Urinary bladder (tissue), 4 donors: ENCODE results near the gene ENTHD1. TPM values are rescaled to one million over a fixed set of nuclear protein-coding genes. Genes with fewer than 3 reads are reported as not detected.
"Not testable (repeated sequence)": the region's sequence is repeated elsewhere in the genome, so short reads cannot be mapped to it uniquely, and the experiment has no call there.

ENCODE experiments used
- DNase-seq: peaks from one replicate; pipeline ENCODE4 v3.0.0-alpha.2; 2015; ENCODE audit errors: extremely low spot score
- H3K27ac ChIP-seq: one replicate; pipeline ENCODE4 v1.5.1; 2013; ENCODE audit warnings: low read depth, mild to moderate bottlenecking, moderate library complexity
- H3K36me3 ChIP-seq: one replicate; pipeline ENCODE4 v1.6.1; 2013; ENCODE audit warnings: mild to moderate bottlenecking, moderate library complexity; ENCODE audit not compliant: insufficient read depth
- H3K4me1 ChIP-seq: one replicate; pipeline ENCODE4 v1.6.1; 2013; ENCODE audit warnings: mild to moderate bottlenecking, moderate library complexity; ENCODE audit not compliant: insufficient read depth
- H3K4me3 ChIP-seq: one replicate; pipeline ENCODE4 v1.5.1; 2013; ENCODE audit warnings: low read depth, low read length
- WGBS: extraction: QIAGEN DNeasy Blood & Tissue Kit; methylation state at CpG from one replicate; pipeline ENCODE4 v1.1.7; 2013; 5-methylcytosine and 5-hydroxymethylcytosine counted together
- polyA plus RNA-seq: library from polyadenylated mRNA; stranded (reverse); fragments of 200-250 nt; gene quantifications from one replicate; pipeline ENCODE4 v1.2.3, GENCODE V29; 2013
- total RNA-seq: library from RNA; depleted of rRNA; stranded (reverse); fragments of >200 nt; gene quantifications from one replicate; pipeline ENCODE4 v1.2.3, GENCODE V29; 2014
- donor health status: healthy with polysubstance abuse.
- donor health status: healthy.

The ENTHD1 gene
- total and polyA plus RNA-seq, 2 donors, result not detected

GRCh38 chr22:39875176-39875885, 18.2 kb downstream of the ENTHD1 start:
- not testable (repeated sequence) for DNase-seq, H3K36me3 ChIP-seq, H3K27ac ChIP-seq, H3K4me1 ChIP-seq, H3K4me3 ChIP-seq
- WGBS, result 93% methylated on average over 40 of the region's 42 CpGs

- no peaks in the 10 kb centered on the region for H3K4me1 ChIP-seq
- 56% methylated on average over 1 of the region's 1 CpG for whole genome bisulfite sequencing
- H3K4me3 ChIP-seq, result no peak overlapping the region
- no peaks in the 10 kb centered on the region for H3K36me3 ChIP-seq
- no peak overlapping the region for H3K27ac ChIP-seq
- no peak for DNase-seq
Measured at GRCh38 chr22:39873965-39874364, 19.6 kb downstream of the ENTHD1 start.

- WGBS, result 90% methylated on average over 1 of the region's 1 CpG
- H3K4me1 ChIP-seq, result no peaks in the 10 kb centered on the region
- no peak overlapping the region for H3K27ac ChIP-seq
- H3K36me3 ChIP-seq, result no peaks in the 10 kb centered on the region
- no peak for DNase-seq
- H3K4me3 ChIP-seq, result no peak overlapping the region
Measured at GRCh38 chr22:39872548-39872947, 21.0 kb downstream of the ENTHD1 start.

GRCh38 chr22:39871008-39871798, 22.4 kb downstream of the ENTHD1 start:
- H3K4me1 ChIP-seq, result no peaks in the 10 kb centered on the region
- H3K4me3 ChIP-seq, result no peak overlapping the region
- no peak overlapping the region for H3K27ac ChIP-seq
- 63% methylated on average over 5 of the region's 5 CpGs for whole genome bisulfite sequencing
- DNase-seq, result no peak
- H3K36me3 ChIP-seq, result no peaks in the 10 kb centered on the region

GRCh38 chr22:39869797-39870196, 23.8 kb downstream of the ENTHD1 start:
- not testable (repeated sequence) for H3K27ac ChIP-seq, H3K4me3 ChIP-seq, H3K36me3 ChIP-seq, DNase-seq, H3K4me1 ChIP-seq
- WGBS, result 93% methylated on average over 2 of the region's 2 CpGs

GRCh38 chr22:39868741-39869140, 24.8 kb downstream of the ENTHD1 start:
- Histone ChIP-seq H3K4me3 (no peak overlapping the region), H3K27ac (no peak overlapping the region), H3K36me3 (no peaks in the 10 kb centered on the region), H3K4me1 (no peaks in the 10 kb centered on the region)
- 59% methylated on average over 1 of the region's 1 CpG for WGBS
- no peak for DNase-seq

- WGBS, result 63% methylated on average over 7 of the region's 7 CpGs
- no peak overlapping the region for H3K27ac ChIP-seq
- DNase-seq, result no peak
- no peaks in the 10 kb centered on the region for H3K36me3 ChIP-seq
- H3K4me3 ChIP-seq, result no peak overlapping the region
- H3K4me1 ChIP-seq, result no peaks in the 10 kb centered on the region
Measured at GRCh38 chr22:39859903-39860588, 33.5 kb downstream of the ENTHD1 start.

- Histone ChIP-seq H3K27ac (no peak overlapping the region), H3K4me1 (no peaks in the 10 kb centered on the region), H3K36me3 (no peaks in the 10 kb centered on the region), H3K4me3 (no peak overlapping the region)
- WGBS, result 73% methylated on average over 4 of the region's 4 CpGs
- no peak for DNase-seq
Measured at GRCh38 chr22:39856588-39856987, 37.0 kb downstream of the ENTHD1 start.

- DNase-seq, result no peak
- no peak overlapping the region for H3K4me3 ChIP-seq
- no peaks in the 10 kb centered on the region for H3K4me1 ChIP-seq
- WGBS, result 78% methylated on average over 2 of the region's 2 CpGs
- H3K27ac ChIP-seq, result no peak overlapping the region
- H3K36me3 ChIP-seq, result no peaks in the 10 kb centered on the region
Measured at GRCh38 chr22:39852799-39853198, 40.8 kb downstream of the ENTHD1 start.

GRCh38 chr22:39851606-39852315, 41.8 kb downstream of the ENTHD1 start:
- no peak overlapping the region for H3K4me3 ChIP-seq
- H3K4me1 ChIP-seq, result no peaks in the 10 kb centered on the region
- 93% methylated on average over 4 of the region's 4 CpGs for WGBS
- H3K27ac ChIP-seq, result no peak overlapping the region
- no peak for DNase-seq
- no peaks in the 10 kb centered on the region for H3K36me3 ChIP-seq

- WGBS, result 89% methylated on average over 3 of the region's 3 CpGs
- H3K4me1 ChIP-seq, result no peaks in the 10 kb centered on the region
- no peak for DNase-seq
- H3K27ac ChIP-seq, result no peak overlapping the region
- H3K36me3 ChIP-seq, result no peaks in the 10 kb centered on the region
- H3K4me3 ChIP-seq, result no peak overlapping the region
Measured at GRCh38 chr22:39847477-39847876, 46.1 kb downstream of the ENTHD1 start.

- not testable (repeated sequence) for H3K4me1 ChIP-seq, H3K4me3 ChIP-seq, H3K36me3 ChIP-seq, DNase-seq, H3K27ac ChIP-seq
- WGBS, result 77% methylated on average over 1 of the region's 1 CpG
Measured at GRCh38 chr22:39846539-39846938, 47.0 kb downstream of the ENTHD1 start.

- Histone ChIP-seq H3K4me3 (no peak overlapping the region), H3K4me1 (no peaks in the 10 kb centered on the region), H3K27ac (no peak overlapping the region), H3K36me3 (no peaks in the 10 kb centered on the region)
- no peak for DNase-seq
- WGBS, result 77% methylated on average over 3 of the region's 3 CpGs
Measured at GRCh38 chr22:39845529-39845928, 48.0 kb downstream of the ENTHD1 start.
